ENCODE measurements around the gene CSNK2B.

Gene CSNK2B

GRCh38 chr6:31690231-31691077 is 24.6 kb downstream of the CSNK2B start:
- TF ChIP-seq, protein P1, sequence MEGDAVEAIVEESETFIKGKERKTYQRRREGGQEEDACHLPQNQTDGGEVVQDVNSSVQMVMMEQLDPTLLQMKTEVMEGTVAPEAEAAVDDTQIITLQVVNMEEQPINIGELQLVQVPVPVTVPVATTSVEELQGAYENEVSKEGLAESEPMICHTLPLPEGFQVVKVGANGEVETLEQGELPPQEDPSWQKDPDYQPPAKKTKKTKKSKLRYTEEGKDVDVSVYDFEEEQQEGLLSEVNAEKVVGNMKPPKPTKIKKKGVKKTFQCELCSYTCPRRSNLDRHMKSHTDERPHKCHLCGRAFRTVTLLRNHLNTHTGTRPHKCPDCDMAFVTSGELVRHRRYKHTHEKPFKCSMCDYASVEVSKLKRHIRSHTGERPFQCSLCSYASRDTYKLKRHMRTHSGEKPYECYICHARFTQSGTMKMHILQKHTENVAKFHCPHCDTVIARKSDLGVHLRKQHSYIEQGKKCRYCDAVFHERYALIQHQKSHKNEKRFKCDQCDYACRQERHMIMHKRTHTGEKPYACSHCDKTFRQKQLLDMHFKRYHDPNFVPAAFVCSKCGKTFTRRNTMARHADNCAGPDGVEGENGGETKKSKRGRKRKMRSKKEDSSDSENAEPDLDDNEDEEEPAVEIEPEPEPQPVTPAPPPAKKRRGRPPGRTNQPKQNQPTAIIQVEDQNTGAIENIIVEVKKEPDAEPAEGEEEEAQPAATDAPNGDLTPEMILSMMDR (IDR thresholded peaks at IDR 0.05; ENCODE audit: control insufficient read depth, extremely low read depth, insufficient read depth), result no peak
- no peak overlapping the region for H3K4me3 ChIP-seq (ENCODE audit: low read depth, low read length)
- no peak for DNase-seq (ENCODE audit: low read depth)

DNA sequence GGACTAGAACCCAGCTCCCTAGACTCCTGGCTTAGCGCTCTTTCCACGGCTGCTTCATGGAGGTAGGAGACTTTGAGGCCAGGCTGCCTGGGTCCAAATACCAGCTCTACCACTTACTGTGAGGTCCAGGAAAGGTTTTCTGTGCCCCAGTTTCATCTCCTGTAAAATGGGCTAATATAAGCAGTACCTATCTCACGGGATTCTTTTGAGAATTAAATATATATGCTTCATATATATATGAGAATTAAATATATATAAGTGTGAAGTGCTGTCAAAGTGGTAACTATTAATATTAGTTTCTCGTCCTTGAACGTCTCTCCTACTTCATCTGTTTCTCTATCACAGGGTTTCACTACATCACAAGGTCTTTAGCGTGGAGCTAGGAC is 25.2 kb downstream of the CSNK2B start:
- no peak for DNase-seq (ENCODE audit: low read depth)
- no peak overlapping the region for H3K4me3 ChIP-seq (ENCODE audit: low read depth, low read length)
- TF ChIP-seq, protein P1 (IDR thresholded peaks at IDR 0.05; ENCODE audit: control insufficient read depth, extremely low read depth, insufficient read depth), result no peak

- no peak overlapping the region for H3K4me3 ChIP-seq (ENCODE audit: low read depth, low read length)
- no peak for DNase-seq (ENCODE audit: low read depth)
- TF ChIP-seq, protein P1 (IDR thresholded peaks at IDR 0.05; ENCODE audit: control insufficient read depth, extremely low read depth, insufficient read depth), result no peak
Measured at GRCh38 chr6:31691564-31692108, 25.8 kb downstream of the CSNK2B start.

DNA sequence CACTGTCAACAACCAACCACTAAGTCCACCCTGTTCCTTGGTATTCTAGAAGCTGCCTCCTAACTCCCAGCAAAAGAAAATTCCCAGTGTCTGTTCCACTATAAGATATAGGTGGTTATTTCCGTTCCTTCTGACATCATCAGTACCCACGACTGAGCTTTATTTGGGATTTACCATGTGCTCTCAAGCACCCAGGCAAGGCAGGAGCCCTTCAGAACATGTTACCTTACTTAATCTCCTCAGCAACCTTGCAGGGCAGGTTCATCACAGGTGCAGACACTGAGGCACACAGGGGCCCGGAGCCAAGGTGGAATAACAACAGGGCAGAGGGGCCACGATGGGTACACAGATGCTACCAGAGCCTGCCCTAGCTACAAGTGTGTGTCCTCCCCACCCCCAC is 26.5 kb downstream of the CSNK2B start:
- TF ChIP-seq, protein P1 (IDR thresholded peaks at IDR 0.05; ENCODE audit: control insufficient read depth, extremely low read depth, insufficient read depth), result no peak
- DNase-seq (ENCODE audit: low read depth), result no peak
- H3K4me3 ChIP-seq (ENCODE audit: low read depth, low read length), result no peak overlapping the region

GRCh38 chr6:31692886-31693285 is 27.0 kb downstream of the CSNK2B start:
- no peak for DNase-seq (ENCODE audit: low read depth)

GRCh38 chr6:31693535-31693934 is 27.7 kb downstream of the CSNK2B start:
- TF ChIP-seq, protein P1 (IDR thresholded peaks at IDR 0.05; ENCODE audit: control insufficient read depth, extremely low read depth, insufficient read depth), result no peak
- H3K4me3 ChIP-seq (ENCODE audit: low read depth, low read length), result no peak overlapping the region
- DNase-seq (ENCODE audit: low read depth), result no peak

More at GRCh38 chr6:31692886-31693285, 27.0 kb downstream of the CSNK2B start:
- TF ChIP-seq, protein P1 (IDR thresholded peaks at IDR 0.05; ENCODE audit: control insufficient read depth, extremely low read depth, insufficient read depth), result no peak
- H3K4me3 ChIP-seq (ENCODE audit: low read depth, low read length), result no peak overlapping the region

All from LNCaP clone FGC (cell line).